CD4-positive, alpha-beta T cell (primary cell): ENCODE measurements around the gene SPATA31A5. TPM values are rescaled to one million over a fixed set of nuclear protein-coding genes. Genes with fewer than 3 reads are reported as not detected.
"Not testable (repeated sequence)": the region's sequence is repeated elsewhere in the genome, so short reads cannot be mapped to it uniquely, and the experiment has no call there.

ENCODE experiments used
- ATAC-seq: fragments of 200-7000 bp; cut with Tn5 transposase; one replicate; pipeline ENCODE4 v1.10.0; 2022; ENCODE audit warnings: mild to moderate bottlenecking; ENCODE audit not compliant: poor library complexity
- CTCF ChIA-PET: fragments of 350-600 bp; sonication (Branson Sonifier 250); formaldehyde crosslinking; loops from one replicate; lab custom pipeline; 2021; ENCODE audit warnings: antibody characterized with exemption, inconsistent platforms; lab: Charles Lee
- POLR2A ChIA-PET: fragments of 350-600 bp; sonication (Branson Sonifier 250); formaldehyde crosslinking; loops from one replicate; lab custom pipeline; 2021; ENCODE audit warnings: antibody characterized with exemption, inconsistent platforms; lab: Charles Lee
- DNase-seq, 14 experiments: peaks; one replicate each; pipeline ENCODE4 v3.0.0-alpha.2; 2013 to 2020; ENCODE audit warnings: mixed read lengths in 2 of 14
- H3K27ac ChIP-seq, 2 donors: one replicate each; pipeline versions ENCODE4 v1.5.1 to v1.7.0; 2013; ENCODE audit warnings: low read length in 2 of 2, low read depth in 1 of 2, mild to moderate bottlenecking in 1 of 2
- H3K27me3 ChIP-seq, 2 experiments: 1 replicate in 1 of 2; 2 replicates in 1 of 2; pipeline versions ENCODE4 v1.6.1 to v1.7.0; 2013; ENCODE audit warnings: low read length in 2 of 2, control low read depth in 1 of 2, mild to moderate bottlenecking in 1 of 2, moderate library complexity in 1 of 2; ENCODE audit not compliant: insufficient read depth in 2 of 2, control insufficient read depth in 1 of 2
- H3K36me3 ChIP-seq: one replicate; pipeline ENCODE4 v1.6.1; 2013; ENCODE audit warnings: low read length, control low read depth; ENCODE audit not compliant: insufficient read depth
- H3K4me1 ChIP-seq: one replicate; pipeline ENCODE4 v1.6.1; 2013; ENCODE audit warnings: low read length, control low read depth; ENCODE audit not compliant: insufficient read depth
- H3K4me3 ChIP-seq: one replicate; pipeline ENCODE4 v1.5.1; 2013; ENCODE audit warnings: mild to moderate bottlenecking, low read length, moderate library complexity
- H3K9me3 ChIP-seq, 2 experiments: 1 replicate in 1 of 2; 2 replicates in 1 of 2; pipeline versions ENCODE4 v1.6.1 to v1.7.0; 2013; ENCODE audit warnings: low read length in 2 of 2, mild to moderate bottlenecking in 2 of 2, control low read depth in 1 of 2, moderate library complexity in 1 of 2; ENCODE audit not compliant: control insufficient read depth in 1 of 2, insufficient read depth in 1 of 2
- H3K27ac Mint-ChIP-seq: one replicate; pipeline ENCODE4 v1.8.0; 2020; ENCODE audit warnings: mixed read lengths
- H3K27me3 Mint-ChIP-seq: one replicate; pipeline ENCODE4 v1.8.0; 2021; ENCODE audit warnings: mixed read lengths
- H3K36me3 Mint-ChIP-seq: one replicate; pipeline ENCODE4 v1.8.0; 2021; ENCODE audit warnings: low read depth, mixed read lengths
- H3K4me1 Mint-ChIP-seq: one replicate; pipeline ENCODE4 v1.8.0; 2021; ENCODE audit warnings: low read depth, mixed read lengths
- H3K4me3 Mint-ChIP-seq: one replicate; pipeline ENCODE4 v1.8.0; 2020; ENCODE audit warnings: mild to moderate bottlenecking, mixed read lengths
- H3K9me3 Mint-ChIP-seq: one replicate; pipeline ENCODE4 v1.8.0; 2020; ENCODE audit warnings: mixed read lengths
- intact Hi-C, 2 experiments: fragments of 100-400 bp; cut with DNase I in 1 of 2; cut with micrococcal nuclease in 1 of 2; formaldehyde crosslinking; loops; one replicate each; pipeline versions ENCODE4 v1.15.1 to v1.9.0; 2023 to 2025; cut with DNase I, micrococcal nuclease
- polyA plus RNA-seq, 2 donors: library from polyadenylated mRNA; unstranded; fragments of 120-200 nt; gene quantifications; one replicate each; pipeline ENCODE4 v1.2.1, GENCODE V29; 2013
- total RNA-seq, 174 experiments: library from RNA in 2 of 174; stranded (reverse) in 2 of 174; gene quantifications; one replicate each; pipeline ENCODE4 v1.2.3 and lab custom pipeline; 2021 to 2026

The SPATA31A5 gene
- total RNA-seq (not detected), total RNA-seq (lab: John Stamatoyannopoulos, UW) (0 reads per million in 172 experiments)
- polyA plus RNA-seq (2013, experiment 1 of 2) = not detected
- polyA plus RNA-seq (2013, experiment 2 of 2) = not detected

GRCh38 chr9:60914107-60914506, at the start of gene SPATA31A5:
Gene SPATA31A5 (plus strand): TSS chr9:60914407. CDS start chr9:60914436, 29 bp downstream.
- CTCF ChIA-PET, H3K4me3 ChIP-seq, POLR2A ChIA-PET: not testable (repeated sequence)

GRCh38 chr9:60962990-60963350, 48.8 kb downstream of the SPATA31A5 start:
- intact Hi-C loops, H3K4me1 ChIP-seq, H3K27me3 Mint-ChIP-seq, POLR2A ChIA-PET, H3K9me3 ChIP-seq, CTCF ChIA-PET, H3K4me3 Mint-ChIP-seq, ATAC-seq, H3K9me3 Mint-ChIP-seq, DNase-seq, H3K27ac ChIP-seq, H3K4me3 ChIP-seq, H3K36me3 Mint-ChIP-seq, H3K27me3 ChIP-seq, H3K4me1 Mint-ChIP-seq, H3K36me3 ChIP-seq, H3K27ac Mint-ChIP-seq: not testable (repeated sequence)

More at GRCh38 chr9:60914107-60914506, at the start of gene SPATA31A5:
- H3K27ac ChIP-seq, H3K9me3 ChIP-seq, H3K27me3 Mint-ChIP-seq, H3K9me3 Mint-ChIP-seq, ATAC-seq, intact Hi-C loops, H3K36me3 ChIP-seq, H3K27ac Mint-ChIP-seq, H3K36me3 Mint-ChIP-seq, H3K4me1 ChIP-seq, H3K4me3 Mint-ChIP-seq, H3K27me3 ChIP-seq, DNase-seq, H3K4me1 Mint-ChIP-seq: not testable (repeated sequence)

GRCh38 chr9:60966382-60966781, 52.2 kb downstream of the SPATA31A5 start:
- intact Hi-C loops, CTCF ChIA-PET, H3K27me3 ChIP-seq, H3K27ac ChIP-seq, H3K4me3 ChIP-seq, H3K27me3 Mint-ChIP-seq, H3K9me3 ChIP-seq, POLR2A ChIA-PET, H3K4me1 Mint-ChIP-seq, H3K4me1 ChIP-seq, DNase-seq, H3K36me3 Mint-ChIP-seq, ATAC-seq, H3K36me3 ChIP-seq, H3K4me3 Mint-ChIP-seq, H3K9me3 Mint-ChIP-seq, H3K27ac Mint-ChIP-seq: not testable (repeated sequence)
